Stimulated activated CD8-positive, alpha-beta memory T cell treated with anti-CD3 and anti-CD28 coated beads, Interleukin-12 subunit alpha, Interleukin-12 subunit beta, amount 100 ng/mL, for 1 hour (primary cell): ENCODE measurements around the gene ERBB4.
"Not testable (repeated sequence)": the region's sequence is repeated elsewhere in the genome, so short reads cannot be mapped to it uniquely, and the experiment has no call there.

ENCODE experiments used
- DNase-seq: peaks from one replicate; pipeline ENCODE4 v3.0.0-alpha.2; 2020; ENCODE audit warnings: low read depth

ERBB4 gene

GRCh38 chr2:212299943-212300342 lies 238.7 kb downstream of the ERBB4 start:
- no peak for DNase-seq

GRCh38 chr2:212299333-212299732 lies 239.3 kb downstream of the ERBB4 start:
- no peak for DNase-seq

- no peak for DNase-seq
These were observed 243.0 kb downstream of the ERBB4 start for GRCh38 chr2:212295571-212295970.

GRCh38 chr2:212294816-212295215 lies 243.8 kb downstream of the ERBB4 start:
- no peak for DNase-seq

- no peak for DNase-seq
These were observed 249.3 kb downstream of the ERBB4 start for GRCh38 chr2:212289301-212289700.

GRCh38 chr2:212288308-212288707 lies 250.3 kb downstream of the ERBB4 start:
- DNase-seq: no peak

- no peak for DNase-seq
These were observed 254.4 kb downstream of the ERBB4 start for GRCh38 chr2:212284166-212284565.

GRCh38 chr2:212282671-212283261 lies 255.8 kb downstream of the ERBB4 start:
- DNase-seq: no peak

GRCh38 chr2:212276813-212277212 lies 261.8 kb downstream of the ERBB4 start:
- DNase-seq: no peak

- no peak for DNase-seq
These were observed 264.4 kb downstream of the ERBB4 start for GRCh38 chr2:212274215-212274614.

- no peak for DNase-seq
These were observed 267.0 kb downstream of the ERBB4 start for GRCh38 chr2:212271583-212271982.

GRCh38 chr2:212269005-212269404 lies 269.6 kb downstream of the ERBB4 start:
- DNase-seq: no peak

GRCh38 chr2:212266297-212266696 lies 272.3 kb downstream of the ERBB4 start:
- DNase-seq: no peak

GRCh38 chr2:212265777-212266176 lies 272.8 kb downstream of the ERBB4 start:
- no peak for DNase-seq

- DNase-seq: no peak
These were observed 274.4 kb downstream of the ERBB4 start for GRCh38 chr2:212264187-212264586.

GRCh38 chr2:212259226-212259625 lies 279.4 kb downstream of the ERBB4 start:
- DNase-seq: no peak

- DNase-seq: no peak
These were observed 284.3 kb downstream of the ERBB4 start for GRCh38 chr2:212254339-212254738.

- no peak for DNase-seq
These were observed 289.2 kb downstream of the ERBB4 start for GRCh38 chr2:212249451-212249850.

GRCh38 chr2:212245880-212246279 lies 292.7 kb downstream of the ERBB4 start:
- no peak for DNase-seq

GRCh38 chr2:212242724-212243123 lies 295.9 kb downstream of the ERBB4 start:
- DNase-seq: no peak

- DNase-seq: not testable (repeated sequence)
These were observed 300.4 kb downstream of the ERBB4 start for GRCh38 chr2:212238152-212238551.

- no peak for DNase-seq
These were observed 301.1 kb downstream of the ERBB4 start for GRCh38 chr2:212237350-212238095.

- no peak for DNase-seq
These were observed 309.8 kb downstream of the ERBB4 start for GRCh38 chr2:212228743-212229171.

- DNase-seq: no peak
These were observed 310.8 kb downstream of the ERBB4 start for GRCh38 chr2:212227755-212228154.
